ENCODE results near the gene FZD10. TPM values are rescaled to one million over a fixed set of nuclear protein-coding genes. Genes with fewer than 3 reads are reported as not detected.

The FZD10 gene
- total RNA-seq, 4 donors from 2014 or later, result 11.7 to 20.7 (median 15.5) TPM

DNA sequence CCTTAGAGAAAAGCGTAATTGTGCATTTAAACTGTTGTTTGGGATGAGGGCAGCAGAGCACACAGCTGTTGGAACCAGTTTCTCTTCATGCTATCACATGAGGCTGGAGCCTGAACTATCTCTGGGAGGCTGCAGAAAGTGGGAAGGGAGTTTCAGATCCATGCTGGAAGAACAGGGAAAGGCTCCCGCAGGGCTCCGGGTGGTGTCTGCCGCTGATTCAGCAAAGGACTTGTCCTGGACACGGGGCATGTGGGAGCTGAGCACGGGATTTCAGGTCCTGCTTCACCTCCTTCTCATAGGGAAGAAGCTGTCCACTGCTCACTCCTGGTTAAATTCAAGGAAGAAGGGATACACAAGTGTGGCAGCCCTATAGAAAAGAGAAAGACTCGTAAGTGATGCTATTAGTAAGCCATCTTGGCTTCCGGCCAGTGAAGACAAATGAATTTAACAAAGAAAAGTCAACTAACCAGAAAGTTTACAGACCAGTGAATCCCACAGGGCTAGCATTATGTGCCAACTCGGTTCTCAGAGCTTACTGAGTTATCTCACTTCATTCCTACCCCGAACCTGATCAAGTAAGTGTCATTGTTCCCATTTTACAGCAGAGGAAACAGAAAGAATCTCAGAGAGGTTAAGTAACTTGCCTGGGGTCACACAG is 6.7 kb upstream of the FZD10 start:
- peak in 1 of 2 donors; percentile 40 for DNase-seq (ENCODE audit: low spot score in 2 of 2)
- Histone ChIP-seq H3K4me3 (no peak overlapping the region), H3K4me1 (peaks cover 9% of the 10 kb centered on the region), H3K36me3 (no peaks in the 10 kb centered on the region), H3K9me3 (no peaks in the 10 kb centered on the region), H3K27me3 (peaks cover 24% of the 10 kb centered on the region), H3K27ac (no peak overlapping the region)
- 82% methylated on average over 10 of the region's 10 CpGs for whole genome bisulfite sequencing
- TF ChIP-seq POLR2AphosphoS5 (IDR thresholded peaks at IDR 0.05) (no peak), POLR2A (IDR thresholded peaks at IDR 0.05) (no peak), EP300 (IDR thresholded peaks at IDR 0.05) (no peak)
- TF ChIP-seq, protein P1, sequence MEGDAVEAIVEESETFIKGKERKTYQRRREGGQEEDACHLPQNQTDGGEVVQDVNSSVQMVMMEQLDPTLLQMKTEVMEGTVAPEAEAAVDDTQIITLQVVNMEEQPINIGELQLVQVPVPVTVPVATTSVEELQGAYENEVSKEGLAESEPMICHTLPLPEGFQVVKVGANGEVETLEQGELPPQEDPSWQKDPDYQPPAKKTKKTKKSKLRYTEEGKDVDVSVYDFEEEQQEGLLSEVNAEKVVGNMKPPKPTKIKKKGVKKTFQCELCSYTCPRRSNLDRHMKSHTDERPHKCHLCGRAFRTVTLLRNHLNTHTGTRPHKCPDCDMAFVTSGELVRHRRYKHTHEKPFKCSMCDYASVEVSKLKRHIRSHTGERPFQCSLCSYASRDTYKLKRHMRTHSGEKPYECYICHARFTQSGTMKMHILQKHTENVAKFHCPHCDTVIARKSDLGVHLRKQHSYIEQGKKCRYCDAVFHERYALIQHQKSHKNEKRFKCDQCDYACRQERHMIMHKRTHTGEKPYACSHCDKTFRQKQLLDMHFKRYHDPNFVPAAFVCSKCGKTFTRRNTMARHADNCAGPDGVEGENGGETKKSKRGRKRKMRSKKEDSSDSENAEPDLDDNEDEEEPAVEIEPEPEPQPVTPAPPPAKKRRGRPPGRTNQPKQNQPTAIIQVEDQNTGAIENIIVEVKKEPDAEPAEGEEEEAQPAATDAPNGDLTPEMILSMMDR (IDR thresholded peaks at IDR 0.05), result no peak

DNA sequence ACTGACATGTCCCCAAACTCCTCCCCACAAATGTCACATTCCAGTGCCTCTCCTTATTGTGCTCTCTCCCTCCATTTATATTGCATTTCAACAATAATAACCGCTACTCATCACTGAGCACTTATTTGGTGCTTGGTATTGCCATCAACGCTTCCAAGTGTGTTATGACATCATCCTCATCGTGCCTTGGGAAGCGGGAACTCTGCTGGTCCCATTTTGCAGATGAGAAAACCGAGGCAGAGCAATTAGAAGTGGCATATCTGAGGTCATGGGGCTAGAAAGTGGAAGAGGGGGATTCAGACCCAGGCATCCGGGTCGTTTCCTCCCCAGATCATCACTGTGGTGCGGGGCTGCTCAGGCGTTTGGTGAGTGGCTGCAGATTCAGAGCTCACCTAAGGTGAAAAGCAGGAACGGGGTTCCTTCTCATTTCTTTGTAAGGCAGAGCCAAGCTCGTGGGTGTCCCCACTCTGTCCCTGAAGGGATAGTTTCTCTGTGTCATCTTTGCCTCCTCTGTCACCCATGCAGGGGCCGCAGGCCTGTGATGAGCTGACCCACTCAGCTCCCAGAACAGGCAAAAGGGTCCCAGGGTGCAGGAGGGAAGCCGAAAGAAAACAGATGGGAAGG is 5.5 kb upstream of the FZD10 start:
- WGBS, result 88% methylated on average over 13 of the region's 13 CpGs
- DNase-seq (ENCODE audit: low spot score in 2 of 2), result peak in 1 of 2 donors; percentile 28
- TF ChIP-seq, protein P1 (IDR thresholded peaks at IDR 0.05), result no peak
- TF ChIP-seq POLR2AphosphoS5 (IDR thresholded peaks at IDR 0.05) (no peak), EP300 (IDR thresholded peaks at IDR 0.05) (no peak), POLR2A (IDR thresholded peaks at IDR 0.05) (no peak)
- no peak overlapping the region for H3K4me3 ChIP-seq
- H3K27ac ChIP-seq, result no peak overlapping the region
- H3K9me3 ChIP-seq, result no peaks in the 10 kb centered on the region
- peaks cover 35% of the 10 kb centered on the region for H3K27me3 ChIP-seq
- H3K36me3 ChIP-seq, result no peaks in the 10 kb centered on the region
- H3K4me1 ChIP-seq, result peaks cover 21% of the 10 kb centered on the region

DNA sequence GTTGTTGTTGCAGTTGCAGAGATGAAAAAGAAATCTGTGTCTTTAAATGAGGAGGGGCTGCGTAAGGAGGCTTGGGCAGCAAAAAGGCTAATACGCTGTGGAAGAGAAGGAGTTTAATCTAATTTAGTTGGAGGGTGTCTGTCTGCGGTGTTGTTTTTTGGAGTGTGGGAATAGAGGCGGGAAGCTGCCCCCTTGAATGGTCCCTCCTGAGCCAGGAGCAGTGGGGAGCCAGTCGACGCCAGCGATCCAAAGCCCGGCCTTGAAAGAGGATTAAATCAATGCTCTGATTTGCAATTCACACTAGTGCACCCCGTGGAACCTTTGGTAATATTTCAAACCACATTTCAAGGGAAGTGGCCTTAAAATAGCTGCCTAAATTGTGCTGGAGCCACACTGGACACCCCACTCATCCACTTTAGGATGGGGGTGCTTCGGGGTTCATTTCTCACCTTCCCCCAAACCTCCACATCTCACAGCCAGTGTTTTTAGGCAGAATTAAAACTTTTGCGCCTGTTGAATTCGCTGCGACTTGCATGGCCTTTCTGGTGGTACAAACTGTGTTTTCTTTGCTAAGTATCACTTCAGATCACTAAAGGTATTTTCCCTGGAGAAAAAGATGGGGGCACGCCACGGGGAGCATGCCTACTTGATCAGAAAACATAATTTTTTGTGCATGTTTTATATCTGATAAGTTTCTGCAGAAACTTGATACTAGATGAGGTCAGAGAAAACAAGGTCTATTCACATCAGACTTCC is 4.1 kb upstream of the FZD10 start:
- Histone ChIP-seq H3K27ac (no peak overlapping the region), H3K9me3 (no peaks in the 10 kb centered on the region), H3K4me1 (peaks cover 33% of the 10 kb centered on the region), H3K36me3 (no peaks in the 10 kb centered on the region), H3K27me3 (peaks cover 49% of the 10 kb centered on the region), H3K4me3 (no peak overlapping the region)
- 65% methylated on average over 15 of the region's 15 CpGs for WGBS
- no peak for DNase-seq (ENCODE audit: low spot score in 2 of 2)
- TF ChIP-seq, protein P1 (IDR thresholded peaks at IDR 0.05), result no peak
- TF ChIP-seq POLR2A (IDR thresholded peaks at IDR 0.05), result no peak
- no peak for TF ChIP-seq EP300 (IDR thresholded peaks at IDR 0.05)
- no peak for TF ChIP-seq POLR2AphosphoS5 (IDR thresholded peaks at IDR 0.05)

DNA sequence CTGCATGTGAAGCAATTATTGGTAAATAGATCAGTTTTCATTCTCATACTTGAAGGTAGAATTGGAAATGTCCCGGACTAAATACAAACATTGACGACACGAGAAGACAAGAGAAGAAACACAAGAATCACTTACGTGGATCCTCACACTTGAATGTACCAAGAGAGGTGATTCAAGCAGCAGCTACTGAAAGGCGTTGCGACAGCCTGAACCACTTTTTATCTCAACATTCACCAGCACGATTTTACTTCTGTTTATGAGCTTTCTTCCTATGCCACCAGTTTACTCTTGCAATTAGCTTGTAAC is 3.6 kb upstream of the FZD10 start:
- TF ChIP-seq POLR2A (IDR thresholded peaks at IDR 0.05) (no peak), POLR2AphosphoS5 (IDR thresholded peaks at IDR 0.05) (no peak), EP300 (IDR thresholded peaks at IDR 0.05) (no peak)
- TF ChIP-seq, protein P1 (IDR thresholded peaks at IDR 0.05), result no peak
- Histone ChIP-seq H3K4me3 (no peak overlapping the region), H3K27me3 (peaks cover 54% of the 10 kb centered on the region), H3K9me3 (no peaks in the 10 kb centered on the region), H3K27ac (no peak overlapping the region), H3K36me3 (no peaks in the 10 kb centered on the region), H3K4me1 (peaks cover 36% of the 10 kb centered on the region)
- DNase-seq (ENCODE audit: low spot score in 2 of 2), result no peak
- 78% methylated on average over 7 of the region's 7 CpGs for WGBS

DNA sequence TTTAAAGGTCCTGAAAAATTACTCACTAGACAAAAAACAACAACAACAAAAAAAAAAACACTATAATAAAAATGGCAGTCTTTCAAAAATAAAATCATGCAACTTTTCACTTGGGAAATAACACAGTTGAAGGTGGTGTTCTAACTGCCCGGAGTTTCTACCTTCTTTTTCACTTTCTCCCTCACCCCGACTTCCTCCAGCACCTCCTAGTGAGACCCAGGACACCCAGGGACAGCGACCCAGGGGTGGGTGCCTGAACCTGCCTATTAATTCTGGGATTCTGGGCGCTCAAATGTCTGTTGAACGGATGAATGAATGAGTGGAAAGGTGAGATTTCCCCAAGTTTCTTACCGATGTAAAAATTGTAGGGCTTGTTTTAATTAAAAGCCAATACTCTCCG is 2.0 kb upstream of the FZD10 start:
- Histone ChIP-seq H3K4me3 (peak overlapping the region; percentile 58), H3K4me1 (peaks cover 44% of the 10 kb centered on the region), H3K27ac (no peak overlapping the region), H3K27me3 (peaks cover 62% of the 10 kb centered on the region), H3K9me3 (no peaks in the 10 kb centered on the region), H3K36me3 (no peaks in the 10 kb centered on the region)
- no peak for DNase-seq (ENCODE audit: low spot score in 2 of 2)
- WGBS, result 15% methylated on average over 7 of the region's 7 CpGs
- no peak for TF ChIP-seq EP300 (IDR thresholded peaks at IDR 0.05)
- TF ChIP-seq, protein P1 (IDR thresholded peaks at IDR 0.05), result no peak
- no peak for TF ChIP-seq POLR2AphosphoS5 (IDR thresholded peaks at IDR 0.05)
- TF ChIP-seq POLR2A (IDR thresholded peaks at IDR 0.05), result no peak

Data from suprapubic skin (tissue), 4 donors.